GM21381 (cell line): ENCODE data around the gene SCN9A.
"Not testable (repeated sequence)": the region's sequence is repeated elsewhere in the genome, so short reads cannot be mapped to it uniquely, and the experiment has no call there.

Experiments
- ATAC-seq: cut with Tn5 transposase; IDR thresholded peaks from one replicate; pipeline ENCODE4 v1.9.1; 2021; ENCODE audit warnings: mild to moderate bottlenecking, moderate library complexity; ENCODE audit not compliant: unreplicated experiment

Gene SCN9A

DNA sequence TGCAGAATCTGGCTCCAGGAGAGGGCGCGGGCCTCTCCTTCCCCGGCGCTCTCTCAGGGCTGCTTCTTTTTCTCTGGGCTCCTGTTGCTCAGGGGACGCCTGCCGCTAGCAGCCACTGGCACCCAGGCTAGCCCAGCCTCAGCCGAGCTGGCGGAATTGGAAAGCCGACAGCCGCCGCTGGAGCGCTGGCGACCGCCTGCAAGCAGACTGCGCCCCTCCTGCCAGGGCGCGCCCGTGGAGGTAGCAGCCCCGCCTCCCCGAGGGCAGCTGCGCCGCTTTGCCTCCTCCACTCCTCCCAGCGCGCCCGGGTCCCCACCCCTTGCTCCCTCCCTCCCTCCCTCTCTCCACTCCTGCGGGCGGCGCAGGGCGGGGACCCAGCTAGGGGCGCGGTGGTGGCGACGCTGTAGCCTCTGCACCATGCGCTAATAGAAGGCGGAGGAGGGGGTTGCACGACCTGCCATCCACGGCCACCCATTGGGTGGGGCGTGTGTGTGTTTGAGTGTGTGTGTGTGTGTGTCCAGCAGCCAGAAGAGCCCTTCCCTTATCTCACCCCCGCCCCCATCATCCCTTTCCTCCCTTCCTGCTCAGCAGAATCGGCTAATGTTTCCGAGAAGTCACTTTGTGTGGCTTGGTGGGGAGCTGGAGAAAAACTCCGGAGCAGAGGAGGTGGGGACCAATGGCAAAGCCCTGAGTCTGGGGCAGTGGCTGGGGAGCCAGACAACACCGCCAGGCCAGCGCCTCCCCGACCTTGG is at the start of gene SCN9A:
SCN9A (minus strand) TSS at position 209 of the 752 bp plus-strand sequence. CDS start 64,188 bp downstream, outside the sequence.
- ATAC-seq: peak; percentile 76

DNA sequence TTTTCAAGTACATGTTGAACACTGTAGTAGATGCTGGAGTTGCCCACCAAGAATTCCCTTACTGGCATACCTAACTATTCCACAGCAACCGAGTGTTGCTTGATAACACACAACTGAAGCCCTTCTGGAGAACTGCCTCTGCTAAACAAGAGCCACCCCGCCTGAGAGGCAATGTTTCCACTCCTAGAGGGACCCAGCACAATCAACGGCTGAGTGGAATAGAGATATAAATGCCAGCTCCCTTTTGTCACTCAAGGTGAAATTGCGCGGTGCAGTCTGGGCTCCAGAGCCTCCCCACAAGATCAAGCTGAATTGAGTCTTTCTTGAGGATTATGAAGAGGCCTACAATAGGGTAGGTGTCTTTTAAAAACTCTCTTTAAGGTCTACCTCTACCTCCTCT is 49.1 kb upstream of the SCN9A start:
- ATAC-seq: no peak

DNA sequence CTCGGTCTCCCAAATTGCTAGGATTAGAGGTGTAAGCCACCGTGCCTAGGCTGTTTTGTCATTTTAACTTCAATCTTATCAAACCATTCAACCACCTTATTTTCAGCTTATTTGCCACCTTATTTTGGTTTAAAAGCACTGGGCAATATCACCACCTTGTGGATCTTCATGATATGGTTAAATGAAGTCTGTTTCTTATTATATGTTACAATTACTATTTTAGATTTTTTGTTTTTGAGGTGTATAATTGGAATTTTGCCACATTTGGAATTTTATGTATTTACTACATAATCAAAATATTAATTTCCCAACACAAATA is 43.8 kb upstream of the SCN9A start:
- ATAC-seq: no peak

DNA sequence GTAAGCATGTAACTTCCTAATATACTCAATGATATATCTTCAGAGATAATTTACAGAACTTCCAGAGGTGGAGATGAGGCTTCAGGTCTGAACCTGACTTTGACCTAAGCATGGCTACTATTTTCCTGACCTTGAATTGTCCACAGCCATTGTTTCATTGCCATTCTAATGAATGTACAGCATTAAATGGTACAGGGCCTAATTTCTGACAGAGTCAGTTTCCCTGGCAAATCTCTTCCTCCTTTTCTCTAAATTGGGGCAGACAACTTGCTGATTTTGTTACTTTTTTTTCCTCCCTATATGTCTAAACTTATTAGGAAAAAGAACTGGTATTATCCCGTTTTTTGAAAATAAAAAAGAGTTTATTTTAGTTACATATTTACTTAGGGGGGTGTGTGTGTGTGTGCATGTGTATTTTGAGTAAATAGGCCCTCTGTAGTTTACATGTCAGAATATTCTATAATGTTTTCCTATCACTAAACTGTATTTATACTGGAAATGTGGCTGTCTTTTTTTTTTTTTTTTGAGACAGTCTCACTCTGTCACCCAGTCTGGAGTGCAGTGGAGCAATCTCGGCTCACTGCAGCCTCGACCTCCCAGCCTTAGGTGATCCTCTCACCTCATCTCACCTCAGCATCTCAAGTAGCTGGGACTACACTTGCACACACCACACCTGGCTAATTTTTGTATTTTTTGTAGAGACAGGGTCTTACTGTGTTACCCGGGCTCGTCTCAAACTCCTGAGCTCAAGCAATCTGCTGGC is 43.3 kb upstream of the SCN9A start:
- ATAC-seq: no peak

DNA sequence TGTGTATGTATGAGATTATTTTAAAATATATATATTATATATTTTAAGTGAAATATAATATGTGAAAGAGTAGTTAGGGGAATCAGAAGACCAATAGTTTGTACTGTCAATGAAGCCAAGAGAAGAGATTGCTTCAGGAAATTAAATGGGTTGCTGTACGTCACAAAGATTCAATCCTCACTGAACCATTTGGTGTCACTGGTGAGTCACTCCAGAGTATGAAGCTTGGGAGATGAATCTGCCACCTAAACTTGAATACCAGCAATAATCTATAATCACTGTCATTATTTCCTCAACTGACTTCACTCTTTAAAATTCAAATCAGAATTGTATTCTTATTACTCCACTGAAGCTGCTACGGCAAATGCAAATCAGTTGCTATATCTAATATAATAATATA is 41.9 kb upstream of the SCN9A start:
- ATAC-seq: no peak

DNA sequence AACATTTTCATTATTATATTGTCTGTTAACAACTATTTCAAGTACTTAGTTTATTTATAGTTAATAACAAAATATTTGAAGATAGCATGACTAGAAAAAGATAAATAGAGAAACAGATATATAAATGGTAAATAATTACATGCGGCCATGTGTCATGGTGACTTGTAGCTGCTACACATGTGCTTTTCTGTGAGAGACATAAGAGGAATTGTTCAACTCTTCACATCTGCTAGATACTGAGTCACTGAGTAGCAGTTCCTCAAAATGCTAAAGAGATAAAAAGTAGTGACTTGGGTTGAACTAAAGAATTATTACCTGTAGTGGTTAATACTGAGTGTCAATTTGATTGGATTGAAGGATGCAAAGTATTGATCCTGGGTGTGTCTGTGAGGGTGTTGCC is 37.5 kb upstream of the SCN9A start:
- ATAC-seq: no peak

DNA sequence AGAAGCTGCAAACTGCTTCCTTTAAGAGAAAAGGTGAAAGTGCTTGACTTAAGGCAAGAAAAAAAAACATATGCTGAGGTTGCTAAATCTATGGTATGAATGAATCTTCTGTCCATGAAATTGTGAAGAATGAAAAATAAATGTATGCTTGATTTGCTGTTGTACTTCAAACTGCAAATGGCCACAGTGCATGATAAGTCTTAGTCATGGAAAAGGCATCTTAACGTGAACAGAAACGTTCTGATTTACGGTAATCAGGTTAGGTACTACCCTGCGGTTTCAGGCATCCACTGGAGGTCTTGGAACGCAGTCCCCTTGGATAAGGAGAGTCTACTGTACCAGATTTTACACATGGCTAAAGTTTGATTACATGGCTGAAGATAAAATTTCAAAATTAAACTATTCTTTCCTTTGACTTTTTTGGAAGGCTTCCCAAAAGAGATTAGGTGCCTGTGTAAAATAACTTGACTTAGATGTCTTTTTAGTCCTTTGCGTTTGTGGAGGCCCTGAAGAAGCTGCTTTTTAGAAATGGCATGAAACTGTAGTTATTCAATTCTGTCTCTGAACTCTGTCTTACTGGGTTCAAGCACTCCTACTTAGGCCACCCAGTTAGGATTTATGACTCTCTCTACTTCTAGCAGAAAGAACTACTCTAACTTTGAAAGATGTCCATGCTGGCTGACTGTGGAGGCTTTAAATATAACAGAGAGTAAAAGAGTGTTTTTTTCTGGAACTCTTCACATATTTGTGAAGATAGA is 35.9 kb upstream of the SCN9A start:
- no peak for ATAC-seq

DNA sequence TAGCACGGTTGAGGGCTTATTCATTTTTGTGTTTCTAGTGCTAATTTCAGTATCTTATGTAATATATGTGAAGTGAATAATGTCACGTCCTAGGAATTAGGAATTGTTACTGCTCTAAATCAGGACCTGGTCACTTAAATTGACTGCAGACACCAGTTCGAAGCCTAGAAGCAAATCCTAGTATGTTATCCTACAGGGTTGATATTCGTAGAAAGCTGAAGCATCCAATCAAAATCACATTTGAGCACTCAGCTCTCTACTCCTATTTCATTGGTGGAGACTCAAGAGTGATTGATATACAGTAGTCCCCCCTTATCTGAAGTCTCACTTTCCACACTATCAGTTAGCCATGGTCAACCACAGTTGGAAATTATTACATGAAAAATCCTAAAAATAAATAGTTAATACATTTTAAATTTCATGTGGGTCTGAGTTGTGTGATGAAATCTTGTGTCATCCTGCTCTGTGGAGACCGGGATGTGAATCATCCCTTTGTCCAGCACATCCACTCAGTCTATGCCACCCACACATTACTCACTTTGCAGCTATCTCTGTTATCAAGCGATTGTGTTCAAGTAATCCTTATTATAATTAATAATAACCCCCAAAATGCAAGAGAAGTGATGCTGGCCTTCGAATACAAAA is 35.2 kb upstream of the SCN9A start:
- ATAC-seq: no peak

DNA sequence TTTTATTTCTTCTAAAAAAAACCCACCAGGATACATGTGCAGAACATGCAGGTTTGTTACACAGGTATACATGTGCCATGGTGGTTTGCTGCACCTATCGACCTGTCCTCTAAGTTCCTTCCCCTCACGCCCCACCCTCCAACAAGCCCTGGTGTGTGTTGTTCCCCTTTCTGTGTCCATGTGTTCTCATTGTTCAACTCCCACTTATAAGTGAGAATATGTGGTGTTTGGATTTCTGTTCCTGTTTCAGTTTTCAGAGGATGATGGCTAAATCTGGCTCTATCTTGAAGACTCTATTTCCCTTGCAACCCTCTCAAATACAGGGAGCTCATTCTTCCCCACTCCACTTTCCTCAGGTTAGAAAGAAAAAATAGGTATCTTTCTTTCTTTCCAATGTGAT is 32.0 kb upstream of the SCN9A start:
- ATAC-seq: not testable (repeated sequence)

DNA sequence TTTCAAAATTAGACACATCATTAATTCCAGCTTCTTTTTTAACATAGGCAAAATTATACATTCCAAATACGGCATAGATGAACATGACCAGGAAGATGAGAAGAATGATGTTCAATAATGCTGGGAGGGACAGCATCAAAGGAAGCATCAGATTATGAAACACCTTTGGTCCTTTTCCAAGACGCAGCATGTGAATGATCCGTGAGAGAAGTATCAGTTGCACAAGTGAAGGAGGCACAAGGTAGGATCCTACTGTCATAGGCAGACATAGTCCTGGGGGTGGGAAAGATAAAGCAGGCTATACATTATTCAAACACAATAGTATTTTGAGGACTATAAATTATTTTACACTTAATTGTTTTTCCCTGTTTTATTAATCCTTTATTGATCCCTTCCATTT is 30.6 kb upstream of the SCN9A start:
- no peak for ATAC-seq

DNA sequence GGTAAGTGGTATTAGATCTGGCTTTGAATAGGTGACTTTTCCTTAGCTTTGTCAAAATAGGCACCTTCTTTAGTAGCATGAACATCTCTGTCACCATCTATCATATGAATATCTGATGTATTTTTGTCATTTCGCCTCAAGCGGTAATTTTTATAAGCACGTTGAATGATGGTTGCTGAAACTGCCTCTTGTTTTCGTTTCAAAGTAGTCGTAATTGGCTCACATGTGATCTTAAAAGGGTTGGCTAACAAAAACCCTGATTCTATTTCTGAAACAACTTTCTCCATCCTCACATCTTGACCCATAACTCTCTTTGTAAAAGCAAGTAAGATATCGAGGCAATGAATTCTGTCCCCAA is 29.8 kb upstream of the SCN9A start:
- no peak for ATAC-seq

DNA sequence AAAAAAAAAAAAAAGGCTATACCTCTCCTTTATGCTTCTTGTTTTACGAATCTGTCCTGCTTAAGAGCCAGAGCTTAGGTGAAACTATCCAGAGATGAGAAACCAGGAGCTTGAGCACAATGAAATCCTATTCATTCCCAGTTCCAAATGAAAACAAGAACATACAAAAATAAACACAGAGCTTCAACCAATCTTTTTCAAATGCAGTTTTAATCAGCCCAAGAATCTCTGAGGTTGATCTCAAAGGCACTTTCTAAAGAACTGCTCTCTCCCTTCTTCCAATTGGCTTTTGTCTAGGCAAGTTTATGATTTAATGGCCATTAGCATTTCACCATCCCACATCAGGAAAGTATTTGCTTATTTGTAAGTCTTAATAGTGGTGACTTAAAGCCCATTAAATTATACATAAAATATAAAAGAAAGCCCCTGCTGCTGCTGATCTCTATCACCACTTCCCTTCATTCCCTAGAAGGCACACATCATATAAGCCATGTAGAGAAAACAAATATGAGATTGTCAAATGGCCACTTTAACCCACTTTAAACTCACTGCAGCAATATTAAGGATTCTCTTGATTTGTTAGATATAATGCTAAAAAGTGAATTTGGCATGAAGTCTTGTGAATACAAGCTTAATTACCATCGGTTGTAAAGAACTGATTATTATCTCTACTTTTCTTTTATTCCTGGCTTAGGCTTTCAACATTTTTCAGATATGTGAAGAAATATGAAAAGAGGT is 29.3 kb upstream of the SCN9A start:
- ATAC-seq: no peak

DNA sequence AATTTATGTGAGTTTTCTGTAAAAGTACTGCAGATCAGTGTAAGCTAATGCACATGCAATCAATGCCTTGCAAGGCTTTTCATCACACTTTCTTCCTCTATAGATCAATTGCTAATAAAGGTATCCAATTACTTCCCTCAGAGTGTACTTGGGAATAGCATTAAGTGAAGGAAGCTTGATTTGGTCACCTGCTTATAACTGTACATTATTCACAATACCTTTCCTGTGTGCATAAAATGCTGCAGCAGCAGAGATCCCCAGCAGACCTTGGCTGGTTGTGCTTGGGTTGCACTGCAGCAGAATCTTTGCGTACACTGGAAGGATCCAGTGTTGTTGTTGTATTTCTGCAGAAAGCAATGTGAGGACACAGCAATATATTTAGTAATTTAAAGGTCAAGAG is 18.5 kb upstream of the SCN9A start:
- no peak for ATAC-seq

DNA sequence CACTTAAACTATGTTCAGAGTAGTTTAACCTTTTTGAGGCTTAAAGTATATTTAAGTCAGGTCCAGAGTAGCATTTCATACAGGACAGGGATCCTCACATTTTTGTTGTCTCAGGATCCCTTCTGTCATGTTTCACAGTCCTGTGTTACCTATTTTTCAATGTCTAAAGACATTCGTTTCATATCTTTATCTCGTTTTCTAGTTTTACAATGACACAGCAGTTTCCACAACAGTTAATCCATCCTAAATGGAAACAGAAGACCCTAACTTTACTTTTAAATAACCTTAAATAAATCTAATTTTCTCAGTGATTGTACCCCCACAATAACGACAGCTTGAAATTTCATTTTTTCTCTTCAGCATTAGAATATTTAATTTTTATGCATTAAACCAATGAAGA is 17.3 kb upstream of the SCN9A start:
- ATAC-seq: no peak

DNA sequence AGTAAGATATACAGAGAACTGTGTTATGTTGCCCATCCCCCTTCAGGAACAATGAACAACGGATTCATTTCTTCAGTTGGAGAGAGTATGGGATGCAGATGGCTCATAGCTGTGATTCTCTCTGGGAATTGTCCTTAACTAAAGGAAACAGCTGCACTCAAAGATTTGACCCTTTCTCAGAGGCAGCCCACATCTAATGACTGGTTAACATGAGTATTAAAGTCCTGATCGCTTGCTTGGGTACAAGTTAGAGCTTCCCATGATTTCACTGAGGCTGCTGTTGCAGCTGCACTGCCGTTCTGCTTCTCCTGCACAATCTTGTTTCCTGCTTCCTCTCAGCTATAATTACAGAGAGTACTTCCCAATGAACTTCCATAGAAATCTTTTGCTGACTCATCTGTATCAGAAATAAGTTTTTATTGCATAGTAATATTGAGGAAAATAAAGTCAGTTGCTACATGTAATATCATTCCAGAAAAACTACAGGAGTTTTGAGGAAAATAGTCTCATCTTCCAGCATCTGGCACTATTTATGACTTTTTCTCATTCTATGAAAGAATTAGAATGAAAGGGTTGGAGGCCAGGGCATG is 12.8 kb upstream of the SCN9A start:
- no peak for ATAC-seq

DNA sequence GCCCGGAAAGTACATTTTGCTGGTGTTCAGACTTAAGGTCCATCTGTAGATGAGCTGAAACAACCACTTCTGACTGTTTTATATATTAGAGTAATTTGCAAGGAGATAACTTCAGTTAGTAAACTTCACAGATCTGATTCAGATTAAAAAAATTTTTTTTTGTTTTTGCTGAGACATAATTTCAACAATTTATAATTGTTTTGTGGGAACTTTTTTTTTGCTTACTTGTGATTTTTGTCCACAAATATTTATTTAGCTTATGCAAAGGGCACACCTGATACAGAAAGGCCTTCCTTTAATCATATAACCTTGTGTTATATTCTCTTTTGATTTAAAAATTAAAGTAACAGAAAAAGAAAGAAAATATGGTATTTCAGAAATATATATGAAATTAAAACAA is 9.6 kb upstream of the SCN9A start:
- no peak for ATAC-seq

DNA sequence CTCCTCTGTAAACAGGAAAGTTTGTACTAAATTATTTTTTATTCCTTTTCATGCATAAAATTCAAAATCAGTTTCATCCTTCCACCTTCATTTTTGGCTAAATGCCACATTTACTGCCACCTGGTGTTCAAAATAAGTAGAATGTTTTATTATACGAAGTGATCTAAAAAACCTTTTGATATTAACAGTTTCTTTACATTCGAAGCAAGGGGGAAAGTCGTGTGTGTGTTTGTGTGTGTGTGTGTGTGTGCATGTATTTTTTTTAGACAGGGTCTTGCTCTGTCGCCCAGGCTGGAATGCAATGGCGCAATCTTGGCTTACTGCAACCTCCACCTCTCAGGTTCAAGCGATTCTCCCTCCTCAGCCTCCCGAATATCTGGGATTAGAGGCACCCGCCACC is 9.0 kb upstream of the SCN9A start:
- no peak for ATAC-seq

DNA sequence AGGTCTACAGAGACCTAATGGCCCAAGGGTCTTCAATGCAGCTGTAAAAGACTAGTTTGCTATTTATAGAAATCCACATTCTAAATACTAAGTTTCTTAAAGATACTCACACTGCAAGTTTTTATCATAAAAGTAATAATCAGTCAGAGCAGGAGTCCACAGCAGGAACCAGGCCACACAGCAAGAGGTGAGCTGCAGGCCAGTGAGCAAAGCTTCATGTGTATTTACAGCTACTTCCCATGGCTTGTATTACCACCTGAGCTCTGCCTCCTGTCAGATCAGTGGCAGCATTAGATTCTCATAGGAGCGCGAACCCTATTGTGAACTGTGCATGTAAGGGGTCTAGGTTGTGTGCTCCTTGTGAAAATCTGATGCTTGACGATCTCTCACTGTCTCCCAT is 6.7 kb upstream of the SCN9A start:
- ATAC-seq: no peak

DNA sequence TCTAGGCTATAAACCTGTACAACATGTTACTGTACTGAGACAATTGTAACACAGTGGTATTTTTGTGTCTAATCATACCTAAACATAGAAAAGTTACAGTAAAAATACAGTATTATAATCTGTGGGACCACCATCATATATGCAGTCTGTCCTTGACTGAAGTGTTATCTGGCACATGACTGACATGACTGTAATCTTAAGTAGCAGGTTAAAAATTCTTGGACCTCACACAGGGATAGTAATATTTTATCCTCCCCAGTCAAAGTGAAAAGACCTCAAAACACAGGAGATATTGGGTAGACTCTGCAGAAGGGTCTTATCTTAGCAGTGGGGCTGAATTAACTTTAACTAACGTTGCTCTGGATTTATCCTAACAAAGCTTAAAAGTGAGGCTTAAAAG is 4.9 kb upstream of the SCN9A start:
- ATAC-seq: no peak

DNA sequence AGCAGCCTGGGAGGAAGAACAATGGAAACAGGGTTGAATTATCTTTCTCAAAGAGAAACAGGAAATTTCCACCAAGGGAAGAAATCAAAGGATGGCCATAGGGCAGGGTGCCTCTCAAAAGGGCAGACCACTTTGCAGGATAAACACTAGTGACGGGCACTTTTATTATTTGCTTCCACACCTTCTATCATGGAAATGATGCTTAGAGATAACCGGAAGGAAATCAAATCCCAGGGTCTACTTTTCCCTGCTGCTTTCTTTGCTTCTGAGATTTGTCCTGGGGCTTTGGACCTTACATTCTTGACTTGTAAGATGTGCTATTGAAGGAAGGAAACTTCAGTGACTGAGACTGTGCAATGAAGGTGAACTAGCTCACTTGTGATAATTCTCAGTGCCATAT is 1.1 kb upstream of the SCN9A start:
- no peak for ATAC-seq

DNA sequence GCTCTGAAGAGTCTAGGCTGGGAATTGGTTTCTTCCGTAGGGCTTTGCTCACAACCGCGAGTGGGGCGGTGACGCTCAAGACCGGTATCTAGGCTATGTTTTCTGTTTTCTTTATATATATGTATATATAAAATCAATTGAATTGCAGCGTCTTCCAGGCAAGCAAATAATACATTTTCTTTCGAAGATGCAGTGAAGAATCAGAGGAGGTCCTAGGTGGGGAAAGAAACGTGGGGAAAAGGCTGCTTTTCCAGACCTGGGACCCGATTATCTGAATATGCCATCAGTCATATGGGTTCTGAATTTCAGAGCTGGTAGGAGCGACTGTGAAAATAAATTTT is 714 bp upstream of the SCN9A start:
- no peak for ATAC-seq
